Breast epithelium (tissue), 4 donors: Measurements from ENCODE around the gene PROZ. TPM values are rescaled to one million over a fixed set of nuclear protein-coding genes. Genes with fewer than 3 reads are reported as not detected.

Experiments used
- DNase-seq, 2 donors: peaks; one replicate each; pipeline ENCODE4 v3.0.0-alpha.2; 2019; ENCODE audit warnings: low spot score in 2 of 2
- H3K27ac ChIP-seq, 2 donors: fragments of 200-600 bp; sonication (generic) in 1 of 2; one replicate each; pipeline ENCODE4 v1.5.1; 2016 to 2019; ENCODE audit warnings: mild to moderate bottlenecking in 1 of 2
- H3K27me3 ChIP-seq, 2 donors: fragments of 200-600 bp; sonication (generic) in 1 of 2; one replicate each; pipeline versions ENCODE4 v1.5.1 to v1.6.0; 2017 to 2019; ENCODE audit warnings: control low read depth in 1 of 2, mild to moderate bottlenecking in 1 of 2
- H3K36me3 ChIP-seq: fragments of 200-600 bp; one replicate; pipeline ENCODE4 v1.5.1; 2019
- H3K4me1 ChIP-seq, 2 donors: fragments of 200-600 bp; sonication (generic); one replicate each; pipeline ENCODE4 v1.5.1; 2016 to 2019; ENCODE audit warnings: control low read depth in 1 of 2
- H3K4me3 ChIP-seq, 3 donors: fragments of 200-600 bp; sonication (generic); 1 replicate in 2 of 3; 2 replicates in 1 of 3; pipeline ENCODE4 v1.5.1; 2016 to 2019; ENCODE audit warnings: mild to moderate bottlenecking in 3 of 3, moderate library complexity in 2 of 3
- H3K9me3 ChIP-seq, 2 donors: fragments of 200-600 bp; sonication (generic) in 1 of 2; one replicate each; pipeline ENCODE4 v1.5.1; 2016 to 2019; ENCODE audit warnings: control low read depth in 1 of 2
- CTCF ChIP-seq, 3 donors: fragments of 450-650 bp; IDR thresholded peaks; one replicate each; pipeline ENCODE4 v1.5.1; 2016 to 2017; ENCODE audit warnings: antibody characterized with exemption in 3 of 3, mild to moderate bottlenecking in 3 of 3, moderate library complexity in 3 of 3
- POLR2A ChIP-seq: fragments of 450-650 bp; IDR thresholded peaks from one replicate; pipeline ENCODE4 v1.6.1; 2016; ENCODE audit warnings: antibody characterized with exemption, mild to moderate bottlenecking, moderate library complexity
- POLR2AphosphoS5 ChIP-seq, 3 donors: sonication (generic); formaldehyde crosslinking; IDR thresholded peaks; one replicate each; pipeline ENCODE4 v1.6.1; 2017; ENCODE audit warnings: antibody characterized with exemption in 3 of 3
- intact Hi-C: fragments of 100-400 bp; cut with DNase I; formaldehyde crosslinking; loops from one replicate; pipeline ENCODE4 v1.15.1; 2023; ENCODE audit warnings: low total_unique reads
- total RNA-seq, 3 donors: library from RNA; depleted of rRNA; stranded (reverse); fragments of >200 nt; gene quantifications; one replicate each; pipeline ENCODE4 v1.1.0, GENCODE V29; 2016

The PROZ gene
- total RNA-seq, 3 donors from 2014 or later: not detected

GRCh38 chr13:113186061-113186900 is 27.8 kb downstream of the PROZ start:
- TF ChIP-seq POLR2AphosphoS5 (IDR thresholded peaks at IDR 0.05): no peak
- Histone ChIP-seq H3K27me3 (no peaks in the 10 kb centered on the region), H3K9me3 (no peaks in the 10 kb centered on the region), H3K4me3 (peak overlapping the region in 1 of 3 donors; percentile 22), H3K4me1 (no peaks in the 10 kb centered on the region), H3K27ac (no peak overlapping the region), H3K36me3 (no peaks in the 10 kb centered on the region)
- intact Hi-C loops: no loop called here
- DNase-seq: no peak

- TF ChIP-seq POLR2AphosphoS5 (IDR thresholded peaks at IDR 0.05): peak in 1 of 3 donors; percentile 32
- TF ChIP-seq POLR2A: no peak
- TF ChIP-seq CTCF (IDR thresholded peaks at IDR 0.05): no peak
- Histone ChIP-seq H3K36me3 (no peaks in the 10 kb centered on the region), H3K27me3 (no peaks in the 10 kb centered on the region), H3K4me3 (peak overlapping the region in 1 of 3 donors; percentile 22), H3K9me3 (no peaks in the 10 kb centered on the region), H3K4me1 (no peaks in the 10 kb centered on the region), H3K27ac (no peak overlapping the region)
- no peak for DNase-seq
- intact Hi-C loops: no loop called here
These were observed 28.8 kb downstream of the PROZ start for GRCh38 chr13:113187263-113187669.

- Histone ChIP-seq H3K4me1 (no peaks in the 10 kb centered on the region), H3K36me3 (no peaks in the 10 kb centered on the region), H3K27me3 (no peaks in the 10 kb centered on the region), H3K27ac (no peak overlapping the region), H3K4me3 (no peak overlapping the region), H3K9me3 (no peaks in the 10 kb centered on the region)
- TF ChIP-seq CTCF (IDR thresholded peaks at IDR 0.05): no peak
- TF ChIP-seq POLR2A: no peak
- TF ChIP-seq POLR2AphosphoS5 (IDR thresholded peaks at IDR 0.05): no peak
- intact Hi-C loops: no loop called here
- no peak for DNase-seq
These were observed 29.6 kb downstream of the PROZ start for GRCh38 chr13:113187883-113188665.

GRCh38 chr13:113190181-113190580 is 31.7 kb downstream of the PROZ start:
- TF ChIP-seq CTCF (IDR thresholded peaks at IDR 0.05): no peak
- TF ChIP-seq POLR2A: no peak
- TF ChIP-seq POLR2AphosphoS5 (IDR thresholded peaks at IDR 0.05): no peak
- Histone ChIP-seq H3K27me3 (no peaks in the 10 kb centered on the region), H3K36me3 (no peaks in the 10 kb centered on the region), H3K27ac (no peak overlapping the region), H3K9me3 (no peaks in the 10 kb centered on the region), H3K4me3 (no peak overlapping the region), H3K4me1 (no peaks in the 10 kb centered on the region)
- intact Hi-C loops: no loop called here
- DNase-seq: no peak

GRCh38 chr13:113192279-113192678 is 33.8 kb downstream of the PROZ start:
- no peak for DNase-seq
- Histone ChIP-seq H3K4me3 (no peak overlapping the region), H3K27me3 (no peaks in the 10 kb centered on the region), H3K36me3 (no peaks in the 10 kb centered on the region), H3K9me3 (no peaks in the 10 kb centered on the region), H3K4me1 (no peaks in the 10 kb centered on the region), H3K27ac (no peak overlapping the region)
- TF ChIP-seq POLR2AphosphoS5 (IDR thresholded peaks at IDR 0.05): no peak
- no peak for TF ChIP-seq POLR2A
- TF ChIP-seq CTCF (IDR thresholded peaks at IDR 0.05): no peak
- intact Hi-C loops: no loop called here
